ENCODE results near the gene OR10P1.
A peak's percentile ranks its signal among the peaks of the same experiment; 100 is the strongest.
"Not testable (repeated sequence)": the region's sequence is repeated elsewhere in the genome, so short reads cannot be mapped to it uniquely, and the experiment has no call there.

Gene OR10P1

GRCh38 chr12:55636853-55637252 is at the start of gene OR10P1:
Gene OR10P1, plus strand, starts transcription at chr12:55636892. Its CDS starts 0 bp downstream, at chr12:55636892.
- no peaks in the 10 kb centered on the region for H3K4me1 ChIP-seq (ENCODE audit: control insufficient read depth, insufficient read depth, low read length)
- H3K36me3 ChIP-seq (ENCODE audit: control insufficient read depth, insufficient read depth, low read length), result no peaks in the 10 kb centered on the region
- H3K9ac ChIP-seq (ENCODE audit: low read length), result no peak within 1 kb of the TSS
- no peak within 1 kb of the TSS for H3K4me3 ChIP-seq (ENCODE audit: low read length)
- no peaks in the 10 kb centered on the region for H3K27me3 ChIP-seq (ENCODE audit: control insufficient read depth, insufficient read depth, low read length)
- no peak within 1 kb of the TSS for H3K27ac ChIP-seq (ENCODE audit: low read depth, low read length)

GRCh38 chr12:55590152-55590551 is 46.5 kb upstream of the OR10P1 start:
- not testable (repeated sequence) for H3K4me1 ChIP-seq (ENCODE audit: control insufficient read depth, insufficient read depth, low read length)

GRCh38 chr12:55607821-55608594 is 28.7 kb upstream of the OR10P1 start:
- no peak overlapping the region for H3K9ac ChIP-seq (ENCODE audit: low read length)
- H3K27ac ChIP-seq (ENCODE audit: low read depth, low read length), result no peak overlapping the region
- no peaks in the 10 kb centered on the region for H3K4me1 ChIP-seq (ENCODE audit: control insufficient read depth, insufficient read depth, low read length)
- no peaks in the 10 kb centered on the region for H3K27me3 ChIP-seq (ENCODE audit: control insufficient read depth, insufficient read depth, low read length)
- no peaks in the 10 kb centered on the region for H3K36me3 ChIP-seq (ENCODE audit: control insufficient read depth, insufficient read depth, low read length)
- no peak overlapping the region for H3K4me3 ChIP-seq (ENCODE audit: low read length)

More at GRCh38 chr12:55590152-55590551, 46.5 kb upstream of the OR10P1 start:
- not testable (repeated sequence) for H3K36me3 ChIP-seq (ENCODE audit: control insufficient read depth, insufficient read depth, low read length); H3K4me3 ChIP-seq (ENCODE audit: low read length); H3K9ac ChIP-seq (ENCODE audit: low read length); H3K27ac ChIP-seq (ENCODE audit: low read depth, low read length); H3K27me3 ChIP-seq (ENCODE audit: control insufficient read depth, insufficient read depth, low read length)

GRCh38 chr12:55610598-55610997 is 26.1 kb upstream of the OR10P1 start:
- H3K4me1 ChIP-seq (ENCODE audit: control insufficient read depth, insufficient read depth, low read length), result no peaks in the 10 kb centered on the region
- no peak overlapping the region for H3K9ac ChIP-seq (ENCODE audit: low read length)
- H3K4me3 ChIP-seq (ENCODE audit: low read length), result no peak overlapping the region
- H3K36me3 ChIP-seq (ENCODE audit: control insufficient read depth, insufficient read depth, low read length), result no peaks in the 10 kb centered on the region
- no peak overlapping the region for H3K27ac ChIP-seq (ENCODE audit: low read depth, low read length)
- no peaks in the 10 kb centered on the region for H3K27me3 ChIP-seq (ENCODE audit: control insufficient read depth, insufficient read depth, low read length)

GRCh38 chr12:55612646-55613045 is 24.0 kb upstream of the OR10P1 start:
- H3K27ac ChIP-seq (ENCODE audit: low read depth, low read length), result no peak overlapping the region
- no peak overlapping the region for H3K4me3 ChIP-seq (ENCODE audit: low read length)
- H3K4me1 ChIP-seq (ENCODE audit: control insufficient read depth, insufficient read depth, low read length), result no peaks in the 10 kb centered on the region
- H3K27me3 ChIP-seq (ENCODE audit: control insufficient read depth, insufficient read depth, low read length), result no peaks in the 10 kb centered on the region
- H3K9ac ChIP-seq (ENCODE audit: low read length), result no peak overlapping the region
- no peaks in the 10 kb centered on the region for H3K36me3 ChIP-seq (ENCODE audit: control insufficient read depth, insufficient read depth, low read length)

GRCh38 chr12:55614764-55615163 is 21.9 kb upstream of the OR10P1 start:
- Histone ChIP-seq H3K4me1 (ENCODE audit: control insufficient read depth, insufficient read depth, low read length) (no peaks in the 10 kb centered on the region), H3K27ac (ENCODE audit: low read depth, low read length) (no peak overlapping the region), H3K27me3 (ENCODE audit: control insufficient read depth, insufficient read depth, low read length) (no peaks in the 10 kb centered on the region), H3K36me3 (ENCODE audit: control insufficient read depth, insufficient read depth, low read length) (no peaks in the 10 kb centered on the region), H3K9ac (ENCODE audit: low read length) (no peak overlapping the region), H3K4me3 (ENCODE audit: low read length) (no peak overlapping the region)

- Histone ChIP-seq H3K27me3 (ENCODE audit: control insufficient read depth, insufficient read depth, low read length) (no peaks in the 10 kb centered on the region), H3K36me3 (ENCODE audit: control insufficient read depth, insufficient read depth, low read length) (no peaks in the 10 kb centered on the region), H3K9ac (ENCODE audit: low read length) (no peak overlapping the region), H3K27ac (ENCODE audit: low read depth, low read length) (no peak overlapping the region), H3K4me1 (ENCODE audit: control insufficient read depth, insufficient read depth, low read length) (no peaks in the 10 kb centered on the region), H3K4me3 (ENCODE audit: low read length) (no peak overlapping the region)
Observed at GRCh38 chr12:55619354-55620138, 17.1 kb upstream of the OR10P1 start.

- Histone ChIP-seq H3K27ac (ENCODE audit: low read depth, low read length) (no peak overlapping the region), H3K9ac (ENCODE audit: low read length) (peak overlapping the region; percentile 16), H3K4me3 (ENCODE audit: low read length) (no peak overlapping the region), H3K27me3 (ENCODE audit: control insufficient read depth, insufficient read depth, low read length) (no peaks in the 10 kb centered on the region), H3K36me3 (ENCODE audit: control insufficient read depth, insufficient read depth, low read length) (no peaks in the 10 kb centered on the region), H3K4me1 (ENCODE audit: control insufficient read depth, insufficient read depth, low read length) (no peaks in the 10 kb centered on the region)
Observed at GRCh38 chr12:55624056-55624455, 12.6 kb upstream of the OR10P1 start.

- H3K27me3 ChIP-seq (ENCODE audit: control insufficient read depth, insufficient read depth, low read length), result no peaks in the 10 kb centered on the region
- H3K9ac ChIP-seq (ENCODE audit: low read length), result no peak overlapping the region
- H3K27ac ChIP-seq (ENCODE audit: low read depth, low read length), result no peak overlapping the region
- H3K4me1 ChIP-seq (ENCODE audit: control insufficient read depth, insufficient read depth, low read length), result no peaks in the 10 kb centered on the region
- H3K36me3 ChIP-seq (ENCODE audit: control insufficient read depth, insufficient read depth, low read length), result no peaks in the 10 kb centered on the region
- H3K4me3 ChIP-seq (ENCODE audit: low read length), result no peak overlapping the region
Observed at GRCh38 chr12:55626154-55626553, 10.5 kb upstream of the OR10P1 start.

- H3K4me1 ChIP-seq (ENCODE audit: control insufficient read depth, insufficient read depth, low read length), result no peaks in the 10 kb centered on the region
- no peak overlapping the region for H3K27ac ChIP-seq (ENCODE audit: low read depth, low read length)
- H3K27me3 ChIP-seq (ENCODE audit: control insufficient read depth, insufficient read depth, low read length), result no peaks in the 10 kb centered on the region
- H3K9ac ChIP-seq (ENCODE audit: low read length), result no peak overlapping the region
- no peak overlapping the region for H3K4me3 ChIP-seq (ENCODE audit: low read length)
- H3K36me3 ChIP-seq (ENCODE audit: control insufficient read depth, insufficient read depth, low read length), result no peaks in the 10 kb centered on the region
Observed at GRCh38 chr12:55629058-55629841, 7.4 kb upstream of the OR10P1 start.

GRCh38 chr12:55631056-55631455 is 5.6 kb upstream of the OR10P1 start:
- H3K27me3 ChIP-seq (ENCODE audit: control insufficient read depth, insufficient read depth, low read length), result no peaks in the 10 kb centered on the region
- H3K27ac ChIP-seq (ENCODE audit: low read depth, low read length), result no peak overlapping the region
- no peak overlapping the region for H3K4me3 ChIP-seq (ENCODE audit: low read length)
- no peaks in the 10 kb centered on the region for H3K36me3 ChIP-seq (ENCODE audit: control insufficient read depth, insufficient read depth, low read length)
- no peak overlapping the region for H3K9ac ChIP-seq (ENCODE audit: low read length)
- no peaks in the 10 kb centered on the region for H3K4me1 ChIP-seq (ENCODE audit: control insufficient read depth, insufficient read depth, low read length)

- Histone ChIP-seq H3K9ac (ENCODE audit: low read length) (no peak overlapping the region), H3K4me3 (ENCODE audit: low read length) (no peak overlapping the region), H3K27me3 (ENCODE audit: control insufficient read depth, insufficient read depth, low read length) (no peaks in the 10 kb centered on the region), H3K36me3 (ENCODE audit: control insufficient read depth, insufficient read depth, low read length) (no peaks in the 10 kb centered on the region), H3K27ac (ENCODE audit: low read depth, low read length) (no peak overlapping the region), H3K4me1 (ENCODE audit: control insufficient read depth, insufficient read depth, low read length) (no peaks in the 10 kb centered on the region)
Observed at GRCh38 chr12:55631733-55632132, 5.0 kb upstream of the OR10P1 start.

Data from rectal smooth muscle tissue (tissue), 1 donor.